DMS114 treated with DMSO at 0.1 percent for 48 hours (cell line): ENCODE measurements around the gene C16orf54.
"Not testable (repeated sequence)": the region's sequence is repeated elsewhere in the genome, so short reads cannot be mapped to it uniquely, and the experiment has no call there.

Experiments used
- DNase-seq: peaks from one replicate; lab custom pipeline; 2025; ENCODE audit not compliant: unreplicated experiment; lab: John Stamatoyannopoulos, UW

The C16orf54 gene

DNA sequence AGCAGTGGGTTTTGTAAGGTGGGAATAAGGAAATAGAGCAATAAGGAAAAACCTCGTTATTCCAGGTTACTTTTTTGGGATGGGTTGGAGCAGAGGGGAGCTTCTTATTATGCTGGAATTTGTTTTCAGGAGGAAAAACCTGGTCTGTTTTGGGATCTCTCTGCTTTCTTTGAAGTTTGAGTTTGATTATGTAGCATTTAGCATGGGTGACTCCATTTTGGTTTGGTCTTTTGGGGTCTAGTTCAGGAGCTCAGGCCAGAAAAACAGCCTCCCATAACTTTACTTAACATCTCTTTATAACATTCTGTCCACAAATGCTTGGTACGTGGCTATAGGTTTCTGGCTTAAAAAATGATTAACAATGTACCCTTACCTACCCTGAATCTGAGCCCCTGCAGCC, 23.7 kb upstream of the C16orf54 start:
- DNase-seq, result no peak

DNA sequence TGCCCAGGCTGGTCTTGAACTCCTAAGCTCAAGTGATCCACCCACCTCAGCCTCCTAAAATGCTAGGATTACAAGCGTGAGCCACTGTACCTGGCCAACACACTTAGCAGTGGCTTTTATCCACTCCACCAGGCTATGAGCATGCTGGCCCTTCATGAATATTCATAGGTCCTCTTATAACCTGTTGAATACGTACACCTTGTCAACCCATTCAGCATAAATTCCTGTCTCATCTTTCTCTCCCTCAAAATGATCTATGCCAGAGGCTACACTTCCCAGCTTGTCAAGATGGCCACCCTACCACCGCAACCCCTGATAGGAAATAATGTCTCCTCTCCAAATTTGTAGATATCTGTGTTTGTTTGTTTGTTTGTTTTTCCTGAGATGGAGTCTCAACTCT, 21.3 kb upstream of the C16orf54 start:
- DNase-seq, result no peak

- no peak for DNase-seq
These were observed 20.8 kb upstream of the C16orf54 start for GRCh38 chr16:29766571-29766970.

GRCh38 chr16:29765167-29766032, 19.6 kb upstream of the C16orf54 start:
- no peak for DNase-seq

GRCh38 chr16:29763326-29763725, 17.5 kb upstream of the C16orf54 start:
- DNase-seq, result no peak

GRCh38 chr16:29761882-29762281, 16.1 kb upstream of the C16orf54 start:
- DNase-seq, result no peak

- not testable (repeated sequence) for DNase-seq
These were observed 15.5 kb upstream of the C16orf54 start for GRCh38 chr16:29761280-29761651.

DNA sequence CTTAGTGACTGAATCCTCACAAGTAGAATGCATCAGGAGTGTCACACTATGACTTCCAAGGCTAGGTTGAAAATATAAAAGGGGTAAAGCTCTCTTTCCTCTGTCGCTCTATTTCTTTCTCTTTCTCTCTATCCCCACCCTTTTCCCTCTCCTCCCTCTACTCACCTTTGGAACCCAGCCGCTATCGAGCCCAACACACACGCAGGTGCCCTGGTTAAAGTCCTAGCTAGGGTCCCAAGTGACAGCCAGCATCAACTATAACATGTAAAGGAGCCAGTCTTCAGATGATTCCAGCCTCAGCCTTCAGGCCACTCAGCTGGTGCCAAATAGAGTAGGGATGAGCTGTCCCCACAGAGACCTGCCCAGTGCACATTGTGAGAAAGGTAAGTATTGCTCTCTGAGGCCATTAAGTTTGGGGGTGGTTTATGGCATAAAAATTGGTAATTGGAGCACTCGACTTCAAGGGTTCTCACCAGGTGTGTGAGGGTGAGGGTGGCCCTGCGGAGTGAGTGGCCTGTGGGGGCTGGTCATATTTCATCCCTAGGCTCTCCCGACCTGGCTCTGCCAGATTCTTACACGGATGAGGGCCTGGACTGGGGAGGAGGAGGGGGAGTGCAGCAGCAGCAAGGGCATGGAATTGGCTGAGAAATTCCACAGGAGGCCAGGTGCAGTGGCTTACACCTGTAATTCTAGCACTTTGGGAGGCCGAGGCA, 14.9 kb upstream of the C16orf54 start:
- DNase-seq, result no peak

- DNase-seq, result no peak
These were observed 12.2 kb upstream of the C16orf54 start for GRCh38 chr16:29757950-29758466.

DNA sequence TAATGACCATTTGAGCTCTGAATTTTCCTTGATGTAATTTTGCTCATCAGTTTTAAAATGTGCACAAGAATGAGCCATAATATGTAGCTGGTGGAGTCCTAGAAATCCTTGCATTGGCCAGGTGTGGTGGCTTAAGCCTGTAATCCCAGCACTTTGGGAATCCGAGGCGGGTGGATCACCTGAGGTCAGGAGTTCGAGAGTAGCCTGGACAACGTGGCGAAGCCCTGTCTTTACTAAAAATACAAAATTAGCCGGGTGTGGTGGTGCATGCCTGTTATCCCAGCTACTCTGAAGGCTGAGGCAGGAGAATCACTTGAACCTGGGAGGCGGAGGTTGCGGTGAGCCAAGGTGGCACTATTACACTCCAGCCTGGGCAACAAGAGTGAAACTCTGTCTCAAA, 11.3 kb upstream of the C16orf54 start:
- not testable (repeated sequence) for DNase-seq

DNA sequence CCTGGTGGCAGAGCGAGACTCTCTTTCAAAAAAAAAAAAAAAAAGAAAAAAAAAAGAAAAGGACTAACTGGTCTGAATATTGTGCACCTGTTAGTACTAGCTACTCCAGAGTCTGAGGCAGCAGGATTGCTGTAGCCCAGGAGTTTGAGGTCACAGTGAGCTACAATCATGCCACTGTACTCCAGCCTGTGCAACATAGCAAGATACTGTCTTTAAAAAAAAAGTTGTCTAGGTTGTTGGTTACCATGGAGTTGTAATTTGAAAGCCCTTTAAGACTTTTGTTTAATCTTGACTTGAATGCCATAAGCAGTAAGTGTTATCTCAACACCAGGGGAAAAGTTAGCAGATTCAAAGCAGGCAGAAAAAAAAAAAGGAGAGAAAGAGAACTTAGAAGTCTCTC, 10.9 kb upstream of the C16orf54 start:
- no peak for DNase-seq

DNA sequence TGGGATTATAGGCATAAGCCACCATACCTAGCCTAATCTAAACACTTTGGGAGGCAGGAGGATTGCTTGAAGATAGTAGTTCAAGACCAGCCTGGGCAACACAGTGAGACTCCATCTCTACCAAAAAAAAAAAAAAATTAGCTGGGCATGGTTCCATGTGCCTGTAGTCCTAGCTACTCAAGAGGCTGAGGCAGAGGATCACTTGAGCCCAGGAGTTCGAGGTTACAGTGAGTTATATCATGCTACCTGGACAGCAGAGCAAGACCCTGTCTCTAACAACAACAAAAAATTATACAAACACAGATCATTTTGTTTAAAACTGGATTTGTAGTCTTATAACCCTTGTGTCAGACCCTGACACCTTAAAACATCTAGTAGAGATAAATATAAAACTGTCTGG, 7.7 kb upstream of the C16orf54 start:
- DNase-seq, result no peak

- not testable (repeated sequence) for DNase-seq
These were observed 3.0 kb upstream of the C16orf54 start for GRCh38 chr16:29748760-29749149.

- no peak for DNase-seq
These were observed 2.4 kb upstream of the C16orf54 start for GRCh38 chr16:29747947-29748759.

DNA sequence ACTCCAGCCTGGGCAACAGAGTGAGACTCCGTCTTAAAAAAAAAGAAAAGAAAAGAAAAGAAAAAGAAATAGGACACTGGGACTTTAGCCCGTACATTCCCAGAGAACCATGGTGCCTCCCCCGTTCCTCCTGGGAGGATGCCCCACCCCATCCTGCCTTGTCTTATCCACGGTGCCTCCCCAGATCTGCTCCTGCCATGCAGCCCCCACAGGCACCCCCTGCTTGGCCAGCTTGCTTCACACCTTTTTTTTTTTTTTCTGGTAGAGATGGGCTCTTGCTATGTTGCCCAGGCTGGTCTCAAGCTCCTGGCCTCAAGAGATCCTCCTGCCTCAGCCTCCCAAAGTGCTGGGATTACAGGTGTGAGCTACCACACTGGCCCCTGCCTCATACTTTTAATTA, 728 bp upstream of the C16orf54 start:
- DNase-seq, result not testable (repeated sequence)

GRCh38 chr16:29745121-29745852, 503 bp downstream of the C16orf54 start:
- DNase-seq, result no peak

GRCh38 chr16:29744541-29745101, 1.2 kb downstream of the C16orf54 start:
- no peak for DNase-seq

DNA sequence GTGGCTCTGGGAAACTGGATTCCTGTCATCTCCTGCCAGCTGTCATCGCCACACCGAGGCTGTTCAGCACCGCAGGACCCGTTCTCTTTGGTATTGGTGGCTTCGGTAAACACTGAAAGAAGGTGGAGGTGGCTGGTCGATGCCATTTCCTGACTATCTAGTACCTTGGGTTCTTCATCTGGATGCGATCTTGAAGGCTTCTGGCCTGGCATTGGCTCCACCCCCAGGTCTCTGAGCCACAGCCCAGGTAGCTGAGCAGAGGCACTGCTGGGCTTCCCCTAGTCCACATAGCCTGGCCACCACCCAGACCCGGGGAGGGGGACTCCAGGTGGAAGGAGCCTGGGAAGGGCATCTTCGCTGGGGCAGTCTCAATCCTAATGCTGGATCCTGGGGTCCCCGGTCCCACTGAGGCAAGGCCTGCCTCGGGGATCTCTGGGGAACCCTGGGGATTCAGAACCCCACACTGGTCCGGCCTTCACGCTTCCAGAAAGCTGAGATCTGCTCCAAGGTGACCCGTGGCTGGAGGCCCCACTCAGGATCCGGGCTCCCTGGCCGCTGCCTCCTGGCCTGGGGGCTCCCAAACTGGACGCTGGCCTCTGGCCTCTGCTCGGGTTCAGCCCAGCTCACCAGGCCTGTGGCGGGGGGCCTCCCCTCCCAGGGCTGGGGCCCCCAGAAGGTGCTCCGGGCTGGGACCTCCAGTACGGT, 1.8 kb downstream of the C16orf54 start:
- DNase-seq, result no peak

- DNase-seq, result no peak
These were observed 2.3 kb downstream of the C16orf54 start for GRCh38 chr16:29743475-29743826.
